IPS-15b (cell line): ENCODE data around the gene PTPRM.
"Not testable (repeated sequence)": the region's sequence is repeated elsewhere in the genome, so short reads cannot be mapped to it uniquely, and the experiment has no call there.

Experiments
- H3K27me3 ChIP-seq: one replicate; pipeline ENCODE4 v1.6.1; 2013; ENCODE audit warnings: low read length; ENCODE audit not compliant: control insufficient read depth, insufficient read depth
- H3K36me3 ChIP-seq: one replicate; pipeline ENCODE4 v1.6.1; 2013; ENCODE audit warnings: low read length; ENCODE audit not compliant: control insufficient read depth, insufficient read depth
- H3K4me1 ChIP-seq: one replicate; pipeline ENCODE4 v1.6.1; 2013; ENCODE audit warnings: mild to moderate bottlenecking, low read length; ENCODE audit not compliant: control insufficient read depth, insufficient read depth
- H3K4me3 ChIP-seq: one replicate; pipeline ENCODE4 v1.5.1; 2013; ENCODE audit warnings: low read depth, low read length
- H3K9ac ChIP-seq: one replicate; pipeline ENCODE4 v1.6.1; 2013; ENCODE audit warnings: low read depth, mild to moderate bottlenecking, low read length
- H3K9me3 ChIP-seq: one replicate; pipeline ENCODE4 v1.6.1; 2013; ENCODE audit warnings: mild to moderate bottlenecking, low read length; ENCODE audit not compliant: control insufficient read depth, insufficient read depth

The PTPRM gene

DNA sequence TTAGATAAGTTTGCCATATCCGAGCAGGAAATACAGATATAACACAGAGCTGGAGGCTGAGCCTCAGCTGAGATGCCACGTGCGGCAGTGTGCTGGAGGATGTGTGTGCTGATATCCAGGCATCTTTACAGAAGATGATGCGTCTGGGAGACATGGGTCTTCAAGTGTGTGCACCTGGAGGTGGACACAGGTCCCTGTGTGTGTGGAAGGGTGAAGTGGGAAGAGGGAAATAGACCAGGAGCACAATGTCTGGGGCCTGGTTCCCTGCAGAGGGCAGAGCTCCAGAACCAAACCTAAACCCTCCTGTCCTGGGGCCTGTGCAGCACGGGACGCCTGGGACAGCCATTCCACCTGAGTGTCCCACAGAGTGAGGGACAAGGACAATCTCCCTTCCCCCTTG, 861.8 kb downstream of the PTPRM start:
- Histone ChIP-seq H3K4me1 (no peaks in the 10 kb centered on the region), H3K4me3 (no peak overlapping the region), H3K27me3 (no peaks in the 10 kb centered on the region), H3K9me3 (no peaks in the 10 kb centered on the region), H3K9ac (no peak overlapping the region), H3K36me3 (no peaks in the 10 kb centered on the region)

- no peaks in the 10 kb centered on the region for H3K9me3 ChIP-seq
- no peaks in the 10 kb centered on the region for H3K4me1 ChIP-seq
- H3K9ac ChIP-seq: no peak overlapping the region
- no peaks in the 10 kb centered on the region for H3K36me3 ChIP-seq
- no peak overlapping the region for H3K4me3 ChIP-seq
- H3K27me3 ChIP-seq: no peaks in the 10 kb centered on the region
Measured at GRCh38 chr18:8431036-8431435, 863.9 kb downstream of the PTPRM start.

DNA sequence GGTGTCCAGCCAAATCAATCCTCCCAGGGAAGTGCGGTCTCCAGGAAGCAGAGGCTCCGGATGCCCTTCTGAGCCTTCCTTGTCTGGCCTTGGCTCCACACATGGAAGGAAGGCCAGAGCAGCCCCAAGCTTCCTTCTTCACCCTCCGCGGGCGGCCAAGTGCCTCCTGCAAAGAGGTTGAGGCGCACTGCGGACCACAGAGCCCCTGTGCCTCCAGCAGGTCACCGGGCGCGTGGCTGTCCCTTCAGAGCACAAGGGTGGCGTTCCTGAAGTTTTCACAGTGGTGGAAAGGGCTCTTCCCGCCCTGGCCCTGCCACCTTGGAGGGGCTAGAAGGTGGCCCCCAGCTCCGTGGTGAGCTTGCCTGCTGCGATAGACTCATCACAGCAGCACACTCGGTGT, 866.2 kb downstream of the PTPRM start:
- Histone ChIP-seq H3K4me1 (no peaks in the 10 kb centered on the region), H3K9me3 (no peaks in the 10 kb centered on the region), H3K4me3 (no peak overlapping the region), H3K36me3 (no peaks in the 10 kb centered on the region), H3K9ac (no peak overlapping the region), H3K27me3 (no peaks in the 10 kb centered on the region)

DNA sequence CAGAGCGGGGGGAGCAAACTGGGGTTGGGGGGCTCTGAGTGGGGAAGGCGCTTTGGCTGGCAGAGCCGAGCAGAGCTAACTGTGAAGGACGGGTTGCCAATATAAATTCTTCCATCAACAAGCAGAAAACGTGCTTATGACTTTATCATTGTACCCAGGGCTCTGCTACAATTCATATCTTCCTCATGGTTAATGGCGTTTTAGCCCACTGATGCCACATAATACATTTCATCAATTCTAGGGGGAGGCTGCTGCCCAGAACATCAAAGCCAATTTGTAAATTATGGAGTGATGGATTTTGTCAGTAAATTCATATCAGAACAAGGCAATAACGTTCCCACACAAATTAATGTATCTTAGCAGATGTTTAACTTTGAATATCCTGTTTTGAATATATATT, 866.7 kb downstream of the PTPRM start:
- Histone ChIP-seq H3K9me3 (no peaks in the 10 kb centered on the region), H3K9ac (no peak overlapping the region), H3K4me1 (no peaks in the 10 kb centered on the region), H3K27me3 (no peaks in the 10 kb centered on the region), H3K36me3 (no peaks in the 10 kb centered on the region), H3K4me3 (no peak overlapping the region)

DNA sequence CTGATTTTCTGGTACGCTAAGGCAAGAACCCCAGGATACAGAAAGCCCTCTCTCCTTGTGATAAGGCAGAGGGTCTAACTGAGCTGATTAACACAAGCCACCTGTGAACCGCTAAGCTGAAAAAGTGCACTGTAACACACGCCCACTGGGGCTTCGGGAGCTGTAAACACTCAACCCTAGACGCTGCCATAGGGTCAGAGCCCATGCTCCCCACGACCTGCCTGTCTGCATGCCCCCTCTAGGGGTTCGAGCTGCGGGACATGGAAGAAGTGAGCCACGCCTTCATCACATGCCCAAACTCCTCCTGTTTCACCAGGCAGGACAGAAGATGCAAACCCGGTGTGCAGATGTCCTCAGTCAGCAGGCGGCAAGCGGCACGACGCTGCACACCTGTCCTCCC, 868.3 kb downstream of the PTPRM start:
- Histone ChIP-seq H3K4me1 (no peaks in the 10 kb centered on the region), H3K9me3 (no peaks in the 10 kb centered on the region), H3K4me3 (no peak overlapping the region), H3K9ac (no peak overlapping the region), H3K27me3 (no peaks in the 10 kb centered on the region), H3K36me3 (no peaks in the 10 kb centered on the region)

DNA sequence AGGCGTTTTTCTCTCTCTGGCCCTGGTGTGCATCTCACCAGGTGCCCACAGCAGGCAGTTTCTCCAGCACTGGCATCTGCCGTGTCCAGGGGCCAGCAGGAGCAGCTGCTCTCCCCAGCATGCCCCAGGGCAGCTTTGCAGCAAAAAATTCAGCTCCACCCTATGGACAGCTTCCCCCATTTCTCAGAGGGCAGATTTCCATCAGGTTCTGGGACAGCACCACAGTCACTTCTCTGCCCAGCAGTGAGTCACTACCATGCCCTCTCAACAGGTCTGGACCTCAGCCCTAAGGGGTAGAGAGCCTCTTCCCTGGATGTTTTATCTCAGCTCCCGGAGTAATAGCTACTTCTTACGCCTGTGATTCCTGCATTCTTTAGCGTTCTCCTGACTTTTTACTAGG, 871.9 kb downstream of the PTPRM start:
- Histone ChIP-seq H3K36me3 (no peaks in the 10 kb centered on the region), H3K27me3 (no peaks in the 10 kb centered on the region), H3K9me3 (no peaks in the 10 kb centered on the region), H3K4me1 (no peaks in the 10 kb centered on the region), H3K4me3 (no peak overlapping the region), H3K9ac (no peak overlapping the region)

DNA sequence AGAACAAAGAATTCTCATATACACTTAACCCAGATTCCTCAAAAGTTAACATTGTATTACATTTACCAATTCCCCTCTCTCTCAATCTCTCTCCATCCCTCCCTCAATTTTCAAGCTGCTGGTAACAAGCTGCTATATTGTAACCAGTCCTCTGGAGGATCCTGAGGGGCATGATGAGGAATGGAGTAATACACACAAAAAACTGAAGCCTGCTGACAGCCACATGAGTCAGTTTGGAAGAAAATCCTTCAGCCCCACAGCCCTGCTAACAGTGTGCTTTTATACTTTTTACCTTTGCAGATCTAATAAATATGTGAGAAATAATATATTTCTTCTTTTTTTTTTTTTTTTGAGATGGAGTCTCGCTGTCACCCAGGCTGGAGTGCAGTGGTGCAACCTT, 876.4 kb downstream of the PTPRM start:
- Histone ChIP-seq H3K36me3 (no peaks in the 10 kb centered on the region), H3K4me1 (no peaks in the 10 kb centered on the region), H3K9me3 (no peaks in the 10 kb centered on the region), H3K9ac (no peak overlapping the region), H3K4me3 (no peak overlapping the region), H3K27me3 (no peaks in the 10 kb centered on the region)

GRCh38 chr18:8446936-8447335, 879.8 kb downstream of the PTPRM start:
- H3K9ac ChIP-seq, H3K4me1 ChIP-seq, H3K4me3 ChIP-seq, H3K27me3 ChIP-seq, H3K9me3 ChIP-seq, H3K36me3 ChIP-seq: not testable (repeated sequence)

- Histone ChIP-seq H3K9ac (no peak overlapping the region), H3K36me3 (no peaks in the 10 kb centered on the region), H3K9me3 (no peaks in the 10 kb centered on the region), H3K4me1 (no peaks in the 10 kb centered on the region), H3K4me3 (no peak overlapping the region), H3K27me3 (no peaks in the 10 kb centered on the region)
Measured at GRCh38 chr18:8448130-8448529, 881.0 kb downstream of the PTPRM start.

DNA sequence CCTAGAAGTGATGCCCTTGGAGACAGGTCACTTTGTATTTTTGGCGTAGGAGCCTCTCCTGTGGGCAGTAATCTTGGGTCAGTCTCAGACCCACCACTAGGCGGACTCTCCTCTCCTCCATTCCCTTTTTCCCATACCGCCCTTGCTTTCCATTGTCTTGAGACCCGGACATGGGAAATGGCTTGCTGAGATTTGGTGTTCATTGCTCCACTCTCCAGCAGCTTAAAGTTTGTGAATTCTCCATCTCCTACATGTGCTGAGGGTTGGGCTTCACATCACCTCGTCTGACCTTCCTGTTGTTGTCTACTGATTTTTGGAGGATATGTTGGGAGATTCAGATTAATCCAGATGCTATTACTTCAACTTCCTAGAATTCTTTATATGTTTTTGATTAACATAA, 882.9 kb downstream of the PTPRM start:
- Histone ChIP-seq H3K9me3 (no peaks in the 10 kb centered on the region), H3K4me3 (no peak overlapping the region), H3K27me3 (no peaks in the 10 kb centered on the region), H3K9ac (no peak overlapping the region), H3K36me3 (no peaks in the 10 kb centered on the region), H3K4me1 (no peaks in the 10 kb centered on the region)

DNA sequence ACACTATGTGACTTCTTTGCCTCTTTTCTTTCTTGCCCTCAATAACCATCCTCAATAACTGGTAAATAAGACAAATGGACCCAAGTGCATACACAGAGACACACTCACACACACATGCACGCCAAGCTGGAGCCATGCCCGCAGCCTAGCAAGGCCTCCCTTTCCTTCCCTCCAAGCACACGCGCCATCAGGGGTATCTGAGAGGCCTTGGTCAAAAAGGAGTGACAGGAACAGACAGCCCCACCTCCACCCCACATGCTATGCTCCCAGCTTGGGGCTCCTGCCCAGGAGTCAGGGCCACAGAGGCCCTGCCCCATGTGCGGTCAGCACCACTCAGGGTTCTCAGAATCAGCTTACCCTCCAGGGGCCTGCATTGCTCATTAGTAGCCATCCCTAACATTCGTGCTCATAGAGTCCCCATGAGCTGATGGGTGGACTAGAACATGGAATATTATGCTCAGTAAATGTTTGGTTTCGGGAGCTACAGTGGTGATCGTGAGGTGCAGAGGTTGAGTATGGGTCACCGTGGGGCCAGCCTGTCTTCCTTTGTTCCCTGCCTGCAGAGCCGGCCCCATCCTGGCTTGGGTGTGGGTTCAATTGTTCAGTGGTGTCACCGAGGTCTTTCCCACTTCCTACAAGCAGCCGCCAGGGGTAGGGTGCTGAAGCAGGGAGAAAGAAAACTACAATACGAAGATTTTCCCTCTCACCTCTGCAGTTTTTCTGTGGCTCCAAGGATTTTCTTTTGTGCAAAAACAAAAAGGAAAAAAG, 884.0 kb downstream of the PTPRM start:
- no peak overlapping the region for H3K9ac ChIP-seq
- H3K4me1 ChIP-seq: no peaks in the 10 kb centered on the region
- H3K9me3 ChIP-seq: no peaks in the 10 kb centered on the region
- no peaks in the 10 kb centered on the region for H3K36me3 ChIP-seq
- no peaks in the 10 kb centered on the region for H3K27me3 ChIP-seq
- H3K4me3 ChIP-seq: no peak overlapping the region

DNA sequence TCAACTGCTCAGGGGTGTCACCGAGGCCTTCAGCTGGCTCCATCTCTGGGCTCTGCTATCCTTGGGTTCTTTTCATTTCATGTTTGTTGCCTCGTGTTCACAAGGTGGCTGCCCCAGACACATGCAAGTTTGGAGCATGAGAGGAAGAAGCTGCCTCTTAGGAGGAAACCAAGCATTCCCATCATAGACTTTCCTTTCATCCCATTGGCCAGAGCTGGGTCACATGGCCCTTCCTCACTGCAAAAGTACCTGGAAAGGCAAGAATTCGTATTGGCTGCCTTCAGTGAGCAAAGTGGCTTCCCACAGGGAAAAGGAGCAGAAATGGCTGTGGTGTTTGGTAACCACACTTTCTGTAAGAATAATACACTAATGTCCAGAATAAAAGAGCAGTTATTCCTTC, 886.4 kb downstream of the PTPRM start:
- no peaks in the 10 kb centered on the region for H3K9me3 ChIP-seq
- no peaks in the 10 kb centered on the region for H3K27me3 ChIP-seq
- no peak overlapping the region for H3K9ac ChIP-seq
- no peaks in the 10 kb centered on the region for H3K4me1 ChIP-seq
- H3K36me3 ChIP-seq: no peaks in the 10 kb centered on the region
- no peak overlapping the region for H3K4me3 ChIP-seq
